ENCODE results near the gene NHEJ1.

NHEJ1 gene

DNA sequence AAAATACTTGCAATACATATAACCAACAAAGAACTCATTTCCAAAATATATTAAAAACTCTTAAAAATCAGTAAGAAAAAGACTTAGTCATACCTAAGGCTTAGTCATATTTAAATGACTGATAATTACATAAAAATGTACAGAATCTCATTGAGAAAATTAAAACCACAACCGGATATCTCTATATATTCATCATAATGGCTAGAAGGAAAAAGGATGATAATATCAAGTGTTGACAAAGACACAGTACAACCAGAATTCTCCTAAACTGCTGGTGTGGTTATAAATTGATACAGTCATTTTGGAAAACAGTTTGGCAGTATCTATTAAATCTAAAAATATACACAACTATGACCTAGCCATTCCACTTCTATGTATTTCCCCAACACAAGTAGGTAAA is 72.8 kb downstream of the NHEJ1 start:
- no peak for TF ChIP-seq CTCF (conservative IDR thresholded peaks at IDR 0.05; ENCODE audit: control insufficient read depth, insufficient read depth, low read depth, low read length)
- peak; percentile 30 for DNase-seq (ENCODE audit: low read depth)
- H3K4me3 ChIP-seq (ENCODE audit: control insufficient read depth, low read depth, low read length): no peak overlapping the region

- DNase-seq (ENCODE audit: low read depth): no peak
- no peak overlapping the region for H3K4me3 ChIP-seq (ENCODE audit: control insufficient read depth, low read depth, low read length)
- no peak for TF ChIP-seq CTCF (conservative IDR thresholded peaks at IDR 0.05; ENCODE audit: control insufficient read depth, insufficient read depth, low read depth, low read length)
These were observed 73.3 kb downstream of the NHEJ1 start for GRCh38 chr2:219087361-219087760.

GRCh38 chr2:219086196-219086595 is 74.4 kb downstream of the NHEJ1 start:
- DNase-seq (ENCODE audit: low read depth): no peak
- TF ChIP-seq CTCF (conservative IDR thresholded peaks at IDR 0.05; ENCODE audit: control insufficient read depth, insufficient read depth, low read depth, low read length): no peak
- H3K4me3 ChIP-seq (ENCODE audit: control insufficient read depth, low read depth, low read length): no peak overlapping the region

DNA sequence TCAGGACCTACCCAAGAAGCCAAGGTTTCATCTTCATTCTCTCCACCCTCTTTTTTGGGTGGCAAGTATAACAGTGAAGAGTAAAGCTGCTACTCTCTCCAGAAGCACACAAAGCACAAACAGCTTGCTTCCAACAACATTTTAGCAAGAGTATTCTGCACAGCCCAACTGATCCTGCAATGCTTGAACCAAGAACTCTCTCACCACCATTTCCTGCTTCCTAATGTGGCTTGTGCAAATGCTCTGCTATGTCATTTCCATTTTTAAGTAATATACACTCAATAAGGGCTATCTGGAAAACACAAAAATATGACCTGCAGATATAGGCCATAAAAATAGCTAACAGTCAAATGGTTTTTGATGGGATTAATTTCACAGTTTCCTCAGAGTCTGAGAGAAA is 75.8 kb downstream of the NHEJ1 start:
- TF ChIP-seq CTCF (conservative IDR thresholded peaks at IDR 0.05; ENCODE audit: control insufficient read depth, insufficient read depth, low read depth, low read length): no peak
- no peak for DNase-seq (ENCODE audit: low read depth)
- no peak overlapping the region for H3K4me3 ChIP-seq (ENCODE audit: control insufficient read depth, low read depth, low read length)

DNA sequence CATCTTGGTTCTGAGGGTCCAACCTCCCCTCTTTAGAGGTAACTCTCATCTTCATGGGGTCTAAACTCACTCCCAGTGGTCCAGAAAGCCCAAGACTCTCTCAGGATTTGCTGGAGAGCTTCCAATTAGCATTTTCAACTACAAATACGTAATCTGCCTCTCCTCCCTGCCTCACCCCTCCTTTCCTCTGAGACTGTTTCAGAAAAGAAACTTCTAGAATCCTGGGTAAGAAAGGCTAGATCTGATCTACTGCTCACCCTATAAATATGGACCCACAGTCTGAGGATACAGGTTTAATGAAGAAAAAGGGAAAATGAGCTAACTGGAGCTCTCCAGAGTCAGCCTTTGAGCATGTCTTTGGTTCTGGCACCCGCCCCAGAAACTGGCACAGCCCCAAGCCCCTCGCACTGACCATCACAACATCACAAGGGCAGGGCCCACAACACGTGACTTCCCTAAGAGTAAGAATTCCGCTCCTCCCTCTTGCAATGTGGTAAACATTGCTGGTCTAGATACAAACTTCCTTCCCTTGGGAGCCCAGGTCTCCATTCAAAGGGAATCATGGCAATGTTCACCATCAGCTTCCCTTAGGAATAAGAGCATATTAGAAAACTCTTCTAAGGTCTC is 78.2 kb downstream of the NHEJ1 start:
- no peak for TF ChIP-seq CTCF (conservative IDR thresholded peaks at IDR 0.05; ENCODE audit: control insufficient read depth, insufficient read depth, low read depth, low read length)

GRCh38 chr2:219081701-219082331 is 78.8 kb downstream of the NHEJ1 start:
- no peak for DNase-seq (ENCODE audit: low read depth)
- no peak for TF ChIP-seq CTCF (conservative IDR thresholded peaks at IDR 0.05; ENCODE audit: control insufficient read depth, insufficient read depth, low read depth, low read length)
- H3K4me3 ChIP-seq (ENCODE audit: control insufficient read depth, low read depth, low read length): no peak overlapping the region

More for the DNA sequence above, 78.2 kb downstream of the NHEJ1 start:
- no peak overlapping the region for H3K4me3 ChIP-seq (ENCODE audit: control insufficient read depth, low read depth, low read length)
- DNase-seq (ENCODE audit: low read depth): no peak

Measured in fibroblast of mammary gland (primary cell).